Type B pancreatic cell (in vitro differentiated cells): ENCODE results near the gene CHAD. TPM values are rescaled to one million over a fixed set of nuclear protein-coding genes. Genes with fewer than 3 reads are reported as not detected.
"Not testable (repeated sequence)": the region's sequence is repeated elsewhere in the genome, so short reads cannot be mapped to it uniquely, and the experiment has no call there.

Experiments
- DNase-seq: peaks from one replicate; pipeline ENCODE4 v3.0.0; 2021; ENCODE audit warnings: mixed read lengths; ENCODE audit not compliant: unreplicated experiment; ENCODE audit errors: extremely low spot score
- H3K27ac Mint-ChIP-seq: 2 replicates; pipeline ENCODE4 v1.8.0; 2021; ENCODE audit warnings: mild to moderate bottlenecking, mixed read lengths
- H3K27me3 Mint-ChIP-seq: 2 replicates; pipeline ENCODE4 v1.8.0; 2021; ENCODE audit warnings: mixed read lengths
- H3K36me3 Mint-ChIP-seq: 2 replicates; pipeline ENCODE4 v1.8.0; 2021; ENCODE audit warnings: mixed read lengths
- H3K4me1 Mint-ChIP-seq: one replicate; pipeline ENCODE4 v1.8.0; 2021; ENCODE audit warnings: mixed read lengths; ENCODE audit not compliant: unreplicated experiment
- H3K4me3 Mint-ChIP-seq: 2 replicates; pipeline ENCODE4 v1.8.0; 2021; ENCODE audit warnings: mild to moderate bottlenecking, mixed read lengths
- H3K9me3 Mint-ChIP-seq: 2 replicates; pipeline ENCODE4 v1.8.0; 2021; ENCODE audit warnings: mixed read lengths
- total RNA-seq: library from RNA; stranded (reverse); gene quantifications from 2 replicates; pipeline ENCODE4 v1.2.1, GENCODE V29; 2021; ENCODE audit warnings: low replicate concordance
- TF ChIP-seq, protein P1 (sequence below): fragments of 200-600 bp; sonication (generic); conservative IDR thresholded peaks from 2 replicates; pipeline ENCODE4 v1.5.0; 2021; ENCODE audit warnings: antibody characterized with exemption, mild to moderate bottlenecking

Gene CHAD
- total RNA-seq, 1 donor from 2014 or later: not detected

DNA sequence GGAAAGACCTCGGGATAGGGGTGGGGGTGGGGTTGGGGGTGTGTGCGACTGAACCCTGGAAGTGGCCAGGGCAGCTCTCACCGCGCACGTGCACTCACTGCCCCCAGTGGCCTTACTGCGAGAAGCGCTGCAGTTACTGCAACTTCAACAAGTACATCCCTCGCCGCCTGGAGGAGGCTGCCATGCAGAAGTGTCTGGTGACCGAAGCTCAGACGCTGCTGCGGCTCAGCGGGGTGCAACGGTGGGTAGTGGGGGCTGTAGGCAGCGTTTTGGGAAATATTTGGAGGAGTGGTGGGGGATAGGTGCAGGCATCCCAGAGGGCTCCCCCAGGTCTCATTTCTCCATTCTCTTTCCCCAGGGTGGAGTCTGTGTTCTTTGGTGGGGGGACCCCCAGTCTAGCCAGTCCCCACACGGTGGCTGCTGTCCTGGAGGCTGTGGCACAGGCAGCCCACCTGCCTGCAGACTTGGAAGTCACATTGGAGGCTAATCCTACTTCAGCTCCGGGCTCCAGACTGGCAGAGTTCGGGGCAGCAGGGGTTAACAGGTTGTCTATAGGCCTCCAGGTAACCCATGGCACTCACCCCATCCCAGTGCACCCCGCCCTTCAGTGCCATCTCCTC, 11.0 kb upstream of the CHAD start:
- peaks cover 4% of the 10 kb centered on the region for H3K36me3 Mint-ChIP-seq
- peak overlapping the region; percentile 81 for H3K27ac Mint-ChIP-seq
- H3K4me3 Mint-ChIP-seq: peak overlapping the region; percentile 91
- peaks cover 14% of the 10 kb centered on the region for H3K4me1 Mint-ChIP-seq
- H3K27me3 Mint-ChIP-seq: peaks cover 10% of the 10 kb centered on the region
- H3K9me3 Mint-ChIP-seq: no peaks in the 10 kb centered on the region
- TF ChIP-seq, protein P1, sequence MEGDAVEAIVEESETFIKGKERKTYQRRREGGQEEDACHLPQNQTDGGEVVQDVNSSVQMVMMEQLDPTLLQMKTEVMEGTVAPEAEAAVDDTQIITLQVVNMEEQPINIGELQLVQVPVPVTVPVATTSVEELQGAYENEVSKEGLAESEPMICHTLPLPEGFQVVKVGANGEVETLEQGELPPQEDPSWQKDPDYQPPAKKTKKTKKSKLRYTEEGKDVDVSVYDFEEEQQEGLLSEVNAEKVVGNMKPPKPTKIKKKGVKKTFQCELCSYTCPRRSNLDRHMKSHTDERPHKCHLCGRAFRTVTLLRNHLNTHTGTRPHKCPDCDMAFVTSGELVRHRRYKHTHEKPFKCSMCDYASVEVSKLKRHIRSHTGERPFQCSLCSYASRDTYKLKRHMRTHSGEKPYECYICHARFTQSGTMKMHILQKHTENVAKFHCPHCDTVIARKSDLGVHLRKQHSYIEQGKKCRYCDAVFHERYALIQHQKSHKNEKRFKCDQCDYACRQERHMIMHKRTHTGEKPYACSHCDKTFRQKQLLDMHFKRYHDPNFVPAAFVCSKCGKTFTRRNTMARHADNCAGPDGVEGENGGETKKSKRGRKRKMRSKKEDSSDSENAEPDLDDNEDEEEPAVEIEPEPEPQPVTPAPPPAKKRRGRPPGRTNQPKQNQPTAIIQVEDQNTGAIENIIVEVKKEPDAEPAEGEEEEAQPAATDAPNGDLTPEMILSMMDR: peak; percentile 76
- peak; percentile 83 for DNase-seq

- TF ChIP-seq, protein P1: peak; percentile 93
- peaks cover 10% of the 10 kb centered on the region for H3K27me3 Mint-ChIP-seq
- peak; percentile 93 for DNase-seq
- no peaks in the 10 kb centered on the region for H3K9me3 Mint-ChIP-seq
- peak within 1 kb of the TSS; percentile 92 for H3K27ac Mint-ChIP-seq
- peaks cover 4% of the 10 kb centered on the region for H3K36me3 Mint-ChIP-seq
- H3K4me1 Mint-ChIP-seq: peaks cover 14% of the 10 kb centered on the region
- peak within 1 kb of the TSS; percentile 91 for H3K4me3 Mint-ChIP-seq
Observed at GRCh38 chr17:50478391-50479381, 10.0 kb upstream of the CHAD start, which contains the start of gene RSAD1. RSAD1 (plus strand) TSS chr17:50478860; CDS start chr17:50478885, 25 bp downstream.

DNA sequence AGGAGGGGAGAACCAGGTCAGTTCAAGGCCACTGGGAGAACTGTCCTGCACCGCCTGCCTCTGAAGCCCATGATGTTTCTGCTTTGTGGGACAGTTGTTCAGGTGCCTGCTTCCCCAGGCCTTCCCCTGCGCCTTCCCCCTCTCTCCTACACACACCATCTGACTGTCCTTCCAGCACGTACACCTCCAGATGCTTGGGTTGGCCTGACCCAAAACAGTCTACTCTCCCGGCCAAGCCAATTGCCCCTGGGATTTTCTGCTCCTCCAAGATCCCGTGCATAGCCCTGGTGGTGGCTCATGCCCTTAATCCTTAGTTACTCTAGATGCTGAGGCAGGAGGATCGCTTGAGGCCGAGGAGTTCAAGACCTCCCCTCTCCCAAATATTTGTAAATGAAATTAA, 9.3 kb upstream of the CHAD start:
- Mint-ChIP-seq H3K27ac (peak overlapping the region; percentile 92), H3K36me3 (peaks cover 4% of the 10 kb centered on the region), H3K4me3 (peak overlapping the region; percentile 86), H3K4me1 (peaks cover 14% of the 10 kb centered on the region), H3K27me3 (peaks cover 10% of the 10 kb centered on the region), H3K9me3 (no peaks in the 10 kb centered on the region)
- no peak for DNase-seq
- TF ChIP-seq, protein P1: no peak

GRCh38 chr17:50476545-50477315, 8.1 kb upstream of the CHAD start:
- peak overlapping the region; percentile 70 for H3K4me3 Mint-ChIP-seq
- TF ChIP-seq, protein P1: no peak
- DNase-seq: no peak
- H3K4me1 Mint-ChIP-seq: peaks cover 14% of the 10 kb centered on the region
- peaks cover 4% of the 10 kb centered on the region for H3K36me3 Mint-ChIP-seq
- peak overlapping the region; percentile 9 for H3K27ac Mint-ChIP-seq
- H3K27me3 Mint-ChIP-seq: peaks cover 10% of the 10 kb centered on the region
- no peaks in the 10 kb centered on the region for H3K9me3 Mint-ChIP-seq

DNA sequence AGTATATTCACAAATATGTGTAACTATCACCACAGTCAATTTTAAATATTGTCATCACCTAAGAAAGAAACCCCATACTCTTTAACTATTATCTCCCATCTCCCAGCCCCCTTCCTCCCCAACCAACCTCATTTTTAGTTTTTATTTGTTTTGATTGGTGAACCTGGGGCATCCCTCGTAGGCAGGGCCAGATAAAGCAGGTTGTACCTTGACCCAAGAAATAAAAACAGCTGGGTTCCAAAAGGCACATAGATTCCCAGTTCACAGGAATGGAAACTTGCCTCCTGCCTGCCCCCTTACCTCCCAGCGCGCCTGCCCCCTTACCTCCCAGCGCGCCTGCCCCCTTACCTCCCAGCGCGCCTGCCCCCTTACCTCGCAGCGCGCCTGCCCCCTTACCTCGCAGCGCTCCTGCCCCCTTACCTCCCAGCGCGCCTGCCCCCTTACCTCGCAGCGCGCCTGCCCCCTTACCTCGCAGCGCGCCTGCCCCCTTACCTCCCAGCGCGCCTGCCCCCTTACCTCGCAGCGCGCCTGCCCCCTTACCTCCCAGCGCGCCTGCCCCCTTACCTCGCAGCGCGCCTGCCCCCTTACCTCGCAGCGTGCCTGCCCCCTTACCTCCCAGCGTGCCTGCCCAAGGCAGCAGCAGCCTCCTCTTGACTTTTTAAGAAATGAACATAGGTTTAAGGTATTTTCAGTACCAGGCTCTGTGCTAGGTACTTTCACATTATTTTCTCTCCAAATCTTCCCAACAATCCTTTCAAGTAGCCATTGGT, 7.3 kb upstream of the CHAD start:
- H3K27me3 Mint-ChIP-seq, H3K9me3 Mint-ChIP-seq, DNase-seq, H3K36me3 Mint-ChIP-seq: not testable (repeated sequence)
- Mint-ChIP-seq H3K27ac (peak overlapping the region; percentile 9), H3K4me3 (peak overlapping the region; percentile 70), H3K4me1 (peaks cover 14% of the 10 kb centered on the region)
